Measurements from ENCODE around the gene GPHB5. TPM values are rescaled to one million over a fixed set of nuclear protein-coding genes. Genes with fewer than 3 reads are reported as not detected.
"Not testable (repeated sequence)": the region's sequence is repeated elsewhere in the genome, so short reads cannot be mapped to it uniquely, and the experiment has no call there.

The GPHB5 gene
- total and polyA plus RNA-seq, 8 donors = not detected

DNA sequence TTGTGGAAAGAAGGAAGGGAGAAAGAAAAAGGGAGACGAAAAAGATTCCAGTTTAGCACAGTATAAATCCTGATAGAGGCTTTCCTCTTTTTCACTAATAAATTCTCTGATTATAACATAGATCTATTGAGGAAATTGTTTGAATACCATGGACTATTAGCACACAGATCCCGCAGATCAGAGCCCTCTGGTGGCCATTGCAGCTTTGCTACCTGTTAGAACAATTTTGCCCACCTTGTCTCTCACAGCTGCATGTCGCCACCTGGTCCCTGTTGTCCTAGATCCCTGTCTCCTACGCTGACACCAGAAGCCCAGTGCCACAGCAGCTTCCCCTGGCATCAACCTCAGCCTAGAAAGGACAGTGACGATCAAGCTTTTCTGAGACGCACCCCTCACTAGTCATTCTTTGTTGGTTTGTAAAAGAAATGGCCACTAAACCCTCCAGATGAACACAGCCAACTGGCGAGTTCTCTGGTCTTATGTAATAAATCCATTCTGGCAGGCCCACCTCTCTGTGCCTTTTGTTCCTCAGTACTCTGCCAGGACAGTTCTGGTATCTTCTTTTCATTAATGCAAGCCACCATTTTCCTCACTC lies 9.9 kb downstream of the GPHB5 start:
- TF ChIP-seq, protein P1, sequence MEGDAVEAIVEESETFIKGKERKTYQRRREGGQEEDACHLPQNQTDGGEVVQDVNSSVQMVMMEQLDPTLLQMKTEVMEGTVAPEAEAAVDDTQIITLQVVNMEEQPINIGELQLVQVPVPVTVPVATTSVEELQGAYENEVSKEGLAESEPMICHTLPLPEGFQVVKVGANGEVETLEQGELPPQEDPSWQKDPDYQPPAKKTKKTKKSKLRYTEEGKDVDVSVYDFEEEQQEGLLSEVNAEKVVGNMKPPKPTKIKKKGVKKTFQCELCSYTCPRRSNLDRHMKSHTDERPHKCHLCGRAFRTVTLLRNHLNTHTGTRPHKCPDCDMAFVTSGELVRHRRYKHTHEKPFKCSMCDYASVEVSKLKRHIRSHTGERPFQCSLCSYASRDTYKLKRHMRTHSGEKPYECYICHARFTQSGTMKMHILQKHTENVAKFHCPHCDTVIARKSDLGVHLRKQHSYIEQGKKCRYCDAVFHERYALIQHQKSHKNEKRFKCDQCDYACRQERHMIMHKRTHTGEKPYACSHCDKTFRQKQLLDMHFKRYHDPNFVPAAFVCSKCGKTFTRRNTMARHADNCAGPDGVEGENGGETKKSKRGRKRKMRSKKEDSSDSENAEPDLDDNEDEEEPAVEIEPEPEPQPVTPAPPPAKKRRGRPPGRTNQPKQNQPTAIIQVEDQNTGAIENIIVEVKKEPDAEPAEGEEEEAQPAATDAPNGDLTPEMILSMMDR (IDR thresholded peaks at IDR 0.05) = peak in 1 of 7 experiments; percentile 10
- no peak for TF ChIP-seq EP300 (IDR thresholded peaks at IDR 0.05)
- WGBS, 5 donors = 55 to 68% (median 59%) methylated on average over 7 of the region's 7 CpGs
- peak in 1 of 2 donors; percentile 35 for DNase-seq
- intact Hi-C loops (cut with DNase I; ENCODE audit: low total_unique reads) = no loop called here
- H3K9me3 ChIP-seq = no peaks in the 10 kb centered on the region
- no peaks in the 10 kb centered on the region for H3K27me3 ChIP-seq
- no peaks in the 10 kb centered on the region for H3K4me1 ChIP-seq
- no peak overlapping the region for H3K27ac ChIP-seq
- no peak overlapping the region for H3K4me3 ChIP-seq
- no peaks in the 10 kb centered on the region for H3K36me3 ChIP-seq

DNA sequence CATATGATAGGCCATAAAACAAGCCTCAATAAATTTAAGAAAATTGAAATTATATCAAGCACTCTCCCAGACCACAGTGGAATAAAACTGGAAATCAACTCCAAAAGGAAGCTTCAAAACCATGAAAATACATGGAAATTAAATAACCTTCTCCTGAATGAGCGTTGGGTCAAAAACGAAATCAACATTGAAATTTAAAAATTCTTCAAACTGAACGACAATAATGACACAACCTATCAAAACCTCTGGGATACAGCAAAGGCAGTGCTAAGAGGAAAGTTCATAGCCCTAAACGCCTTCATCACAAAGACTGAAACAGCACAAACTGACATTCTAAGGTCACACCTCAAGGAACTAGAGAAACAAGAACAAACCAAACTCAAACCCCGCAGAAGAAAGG lies 14.3 kb downstream of the GPHB5 start:
- H3K4me1 ChIP-seq; H3K9me3 ChIP-seq; H3K4me3 ChIP-seq; intact Hi-C loops (cut with DNase I; ENCODE audit: low total_unique reads); H3K27ac ChIP-seq; DNase-seq; H3K36me3 ChIP-seq: not testable (repeated sequence)
- peaks cover 0 to 12% (median 0%) of the 10 kb centered on the region in 3 donors for H3K27me3 ChIP-seq
- WGBS, 5 donors = 85 to 89% (median 88%) methylated on average over 5 of the region's 5 CpGs

DNA sequence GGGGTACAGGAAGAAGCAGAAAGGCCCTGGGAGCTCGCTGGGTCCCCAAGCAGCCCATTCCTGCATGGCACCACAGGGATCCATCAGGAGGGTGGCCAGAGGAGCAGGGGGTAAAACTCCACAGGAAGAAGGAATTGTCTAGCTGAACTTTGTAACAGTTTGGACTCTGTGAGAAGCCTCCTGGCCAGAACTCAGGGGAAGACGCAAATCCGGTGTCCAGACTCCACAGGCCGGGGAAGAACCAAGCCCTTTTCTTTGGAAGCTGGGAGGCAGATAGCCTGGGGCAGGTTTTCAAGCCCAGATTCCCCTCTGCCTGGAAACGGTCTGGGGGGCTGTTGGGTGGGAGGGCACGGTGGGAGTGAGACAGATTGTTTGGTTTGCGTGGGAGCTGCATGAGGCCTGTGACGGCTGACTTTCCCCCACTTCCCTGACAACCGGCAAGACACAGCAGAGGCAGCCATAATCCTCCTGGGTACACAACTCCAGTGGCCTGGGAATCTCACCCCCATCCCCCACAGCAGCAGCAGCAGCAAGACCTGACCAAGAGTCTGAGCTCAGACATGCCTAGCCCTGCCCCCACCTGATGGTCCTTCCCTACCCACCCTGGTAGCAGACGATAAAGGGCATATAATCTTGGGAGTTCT lies 16.7 kb downstream of the GPHB5 start:
- Histone ChIP-seq H3K4me3 (no peak overlapping the region), H3K9me3 (no peaks in the 10 kb centered on the region), H3K27me3 (peaks cover 0 to 12% (median 0%) of the 10 kb centered on the region in 3 donors), H3K4me1 (no peaks in the 10 kb centered on the region), H3K27ac (no peak overlapping the region), H3K36me3 (no peaks in the 10 kb centered on the region)
- intact Hi-C loops (cut with DNase I; ENCODE audit: low total_unique reads) = no loop called here
- WGBS, 5 donors = 59 to 70% (median 63%) methylated on average over 9 to 10 of the region's 10 CpGs
- DNase-seq = no peak
- no peak for TF ChIP-seq POLR2A (IDR thresholded peaks at IDR 0.05)
- no peak for TF ChIP-seq POLR2AphosphoS5 (IDR thresholded peaks at IDR 0.05)
- TF ChIP-seq EP300 (IDR thresholded peaks at IDR 0.05) = no peak
- TF ChIP-seq, protein P1 (IDR thresholded peaks at IDR 0.05) = no peak

DNA sequence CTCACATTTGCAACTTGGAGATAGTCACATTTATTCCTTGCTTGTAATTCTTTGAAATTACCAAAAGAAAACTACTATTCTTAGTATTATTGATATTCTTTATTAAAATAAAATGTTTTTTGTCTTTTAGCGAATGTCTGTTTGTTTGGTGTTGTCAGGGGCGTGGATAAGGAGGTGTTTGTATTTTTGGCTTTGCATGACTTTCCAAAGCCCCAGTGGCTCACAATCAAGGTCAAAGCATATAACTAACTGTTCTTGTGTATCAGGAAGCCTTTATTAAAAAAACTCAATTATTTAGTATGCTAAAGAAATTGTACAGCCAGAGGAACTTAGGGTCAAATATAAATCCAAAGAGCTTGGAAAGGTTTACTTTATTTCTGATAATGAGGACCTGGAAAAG lies 17.9 kb downstream of the GPHB5 start:
- TF ChIP-seq, protein P1 (IDR thresholded peaks at IDR 0.05) = no peak
- no peak for TF ChIP-seq POLR2A (IDR thresholded peaks at IDR 0.05)
- H3K27me3 ChIP-seq = peaks cover 0 to 12% (median 0%) of the 10 kb centered on the region in 3 donors
- H3K27ac ChIP-seq = no peak overlapping the region
- WGBS, 5 donors = 73 to 82% (median 79%) methylated on average over 2 of the region's 2 CpGs
- DNase-seq = no peak
- no peaks in the 10 kb centered on the region for H3K4me1 ChIP-seq
- no peaks in the 10 kb centered on the region for H3K9me3 ChIP-seq
- H3K4me3 ChIP-seq = no peak overlapping the region
- intact Hi-C loops (cut with DNase I; ENCODE audit: low total_unique reads) = no loop called here
- no peaks in the 10 kb centered on the region for H3K36me3 ChIP-seq

Measured in stomach (tissue), 9 donors.